ENCODE measurements around the gene GNA12. TPM values are rescaled to one million over a fixed set of nuclear protein-coding genes. Genes with fewer than 3 reads are reported as not detected.

GNA12 gene
- polyA plus RNA-seq, 1 of the 3 experiments (the other 2 are of a cell fraction): 64.8 TPM

GRCh38 chr7:2821842-2822507 is 22.1 kb downstream of the GNA12 start (continued):
- TF ChIP-seq TEAD4 (IDR thresholded peaks at IDR 0.05; ENCODE audit: borderline replicate concordance, insufficient read depth): peak; percentile 83; the same call in 1 of the 2 replicates

- Histone ChIP-seq H3K4me2 (peak overlapping the region; percentile 30), H3F3A (replicated peaks; ENCODE audit: insufficient read depth) (peaks cover 41% of the 10 kb centered on the region)
- CTCF ChIA-PET: interaction anchor here (0.7 to 1.4 kb wide), 6 partner anchors 13 to 134 kb away, joined by 3 to 4 read pairs (median 4); no protein-coding TSS in a partner anchor
Measured at GRCh38 chr7:2821161-2821841, 22.8 kb downstream of the GNA12 start.

More at GRCh38 chr7:2821161-2821841, 22.8 kb downstream of the GNA12 start:
- H4K20me1 ChIP-seq (ENCODE audit: insufficient read depth): peaks cover 9% of the 10 kb centered on the region
- peak; percentile 65 for DNase-seq
- no peak overlapping the region for H3K4me3 ChIP-seq (ENCODE audit: low read depth in 2 of 2, low read length in 1 of 2)
- peaks cover 90% of the 10 kb centered on the region for H3K79me2 ChIP-seq (ENCODE audit: insufficient read depth)
- TF ChIP-seq RAD21 (IDR thresholded peaks at IDR 0.05; ENCODE audit: low read length) (peak; percentile 57), CHD2 (IDR thresholded peaks at IDR 0.05; ENCODE audit: low read length, partially characterized antibody) (no peak), ELF1 (IDR thresholded peaks at IDR 0.05) (no peak), SIN3A (IDR thresholded peaks at IDR 0.05; ENCODE audit: borderline replicate concordance, low read depth, low read length) (0 out of 2 replicates have a peak, but pooled peaks have one; percentile 40), FOSL2 (IDR thresholded peaks at IDR 0.05; ENCODE audit: borderline replicate concordance, low read depth) (no peak), RXRA (IDR thresholded peaks at IDR 0.05; ENCODE audit: borderline replicate concordance, low read depth) (no peak), USF1 (IDR thresholded peaks at IDR 0.05; ENCODE audit: borderline replicate concordance, low read depth) (no peak), MAX (IDR thresholded peaks at IDR 0.05; ENCODE audit: low read depth) (no peak), USF2 (IDR thresholded peaks at IDR 0.05; ENCODE audit: borderline replicate concordance, low read depth, low read length) (no peak), SMC3 (IDR thresholded peaks at IDR 0.05; ENCODE audit: low read depth, low read length) (peak; percentile 18; the same call in 1 of the 2 replicates), CTCF (IDR thresholded peaks at IDR 0.05) (peak; percentile 28)
- peak overlapping the region; percentile 3; the same call in 1 of the 2 replicates for H3K9ac ChIP-seq
- WGBS (ENCODE audit: low lambda C conversion rate): 58% methylated on average over 12 of the region's 12 CpGs
- peak overlapping the region; percentile 17 to 78; a peak in 3 of 4 replicates for H3K27ac ChIP-seq (ENCODE audit: low read depth in 2 of 2, low read length in 1 of 2)
- POLR2A ChIA-PET: no interaction called here
- H3K36me3 ChIP-seq (replicated peaks in 1 of 2; ENCODE audit: control insufficient read depth in 1 of 2, insufficient read depth in 2 of 2, low read length in 1 of 2): no peaks in the 10 kb centered on the region
- no peaks in the 10 kb centered on the region for H3K9me2 ChIP-seq
- no peak overlapping the region for H2AFZ ChIP-seq (ENCODE audit: low read depth)
- no peaks in the 10 kb centered on the region for H3K9me3 ChIP-seq
- H3K27me3 ChIP-seq (ENCODE audit: insufficient read depth): no peaks in the 10 kb centered on the region
- peaks cover 15 to 27% of the 10 kb centered on the region in 2 experiments; a peak in 3 of 4 replicates for H3K4me1 ChIP-seq (ENCODE audit: control insufficient read depth in 1 of 2, insufficient read depth in 2 of 2, low read depth in 1 of 2, low read length in 1 of 2)
